Astrocyte (in vitro differentiated cells and primary cell): ENCODE data around the gene SPRED2. TPM values are rescaled to one million over a fixed set of nuclear protein-coding genes. Genes with fewer than 3 reads are reported as not detected.
"Not testable (repeated sequence)": the region's sequence is repeated elsewhere in the genome, so short reads cannot be mapped to it uniquely, and the experiment has no call there.

Source experiments
- DNase-seq: peaks from one replicate; pipeline ENCODE4 v3.0.0-alpha.2; 2010; ENCODE audit warnings: low read depth
- FAIRE-seq: peaks from 2 replicates; lab custom pipeline; 2011; peaks lifted over from hg19 to GRCh38; lab: Jason Lieb, UNC
- H2AFZ ChIP-seq: 2 replicates; pipeline ENCODE4 v1.6.0; 2012; ENCODE audit warnings: low read depth, low read length, inconsistent platforms
- H3K27ac ChIP-seq: 2 replicates; pipeline ENCODE4 v1.5.1; 2011; ENCODE audit warnings: low read depth, low read length, inconsistent platforms
- H3K27me3 ChIP-seq: 2 replicates; pipeline ENCODE4 v1.6.0; 2011; ENCODE audit warnings: low read length, inconsistent platforms; ENCODE audit not compliant: insufficient read depth
- H3K36me3 ChIP-seq: 2 replicates; pipeline ENCODE4 v1.5.1; 2011; ENCODE audit warnings: low read length, inconsistent platforms; ENCODE audit not compliant: insufficient read depth
- H3K4me1 ChIP-seq: 2 replicates; pipeline ENCODE4 v1.5.1; 2011; ENCODE audit warnings: low read length, inconsistent platforms; ENCODE audit not compliant: insufficient read depth
- H3K4me2 ChIP-seq: 2 replicates; pipeline ENCODE4 v1.6.0; 2012; ENCODE audit warnings: low read length, inconsistent platforms
- H3K4me3 ChIP-seq: 2 replicates; pipeline ENCODE4 v1.5.1; 2011; ENCODE audit warnings: low read depth, mild to moderate bottlenecking, low read length, inconsistent platforms; ENCODE audit not compliant: insufficient read depth
- H3K79me2 ChIP-seq: 2 replicates; pipeline ENCODE4 v1.6.0; 2012; ENCODE audit warnings: mild to moderate bottlenecking, low read length, inconsistent platforms; ENCODE audit not compliant: insufficient read depth
- H3K9ac ChIP-seq: 2 replicates; pipeline ENCODE4 v1.6.0; 2012; ENCODE audit warnings: mild to moderate bottlenecking, low read length, inconsistent platforms
- H3K9me3 ChIP-seq: 2 replicates; pipeline ENCODE4 v1.5.1; 2012; ENCODE audit warnings: low read depth, mild to moderate bottlenecking, low read length, inconsistent platforms; ENCODE audit not compliant: insufficient read depth
- H4K20me1 ChIP-seq: 2 replicates; pipeline ENCODE4 v1.6.0; 2012; ENCODE audit warnings: low read length, inconsistent platforms; ENCODE audit not compliant: insufficient read depth
- H3K27ac Mint-ChIP-seq: one replicate; pipeline ENCODE4 v1.8.0; 2021; ENCODE audit warnings: mild to moderate bottlenecking, mixed read lengths; ENCODE audit not compliant: unreplicated experiment
- H3K27me3 Mint-ChIP-seq: one replicate; pipeline ENCODE4 v1.8.0; 2021; ENCODE audit warnings: low read depth, mixed read lengths; ENCODE audit not compliant: unreplicated experiment
- H3K36me3 Mint-ChIP-seq: one replicate; pipeline ENCODE4 v1.8.0; 2021; ENCODE audit warnings: low read depth, mixed read lengths; ENCODE audit not compliant: unreplicated experiment
- H3K4me1 Mint-ChIP-seq: one replicate; pipeline ENCODE4 v1.8.0; 2021; ENCODE audit warnings: low read depth, mixed read lengths; ENCODE audit not compliant: unreplicated experiment
- H3K4me3 Mint-ChIP-seq: one replicate; pipeline ENCODE4 v1.8.0; 2021; ENCODE audit warnings: mild to moderate bottlenecking, moderate library complexity, mixed read lengths; ENCODE audit not compliant: unreplicated experiment
- H3K9me3 Mint-ChIP-seq: one replicate; pipeline ENCODE4 v1.8.0; 2021; ENCODE audit warnings: mild to moderate bottlenecking, mixed read lengths; ENCODE audit not compliant: unreplicated experiment
- CTCF ChIP-seq: IDR thresholded peaks from 2 replicates; pipeline ENCODE4 v1.5.1; 2011; ENCODE audit warnings: low read depth, mild to moderate bottlenecking, inconsistent platforms, low read length, moderate library complexity; ENCODE audit not compliant: insufficient read depth
- EZH2 ChIP-seq: IDR thresholded peaks from 2 replicates; pipeline ENCODE4 v1.6.1; 2012; ENCODE audit warnings: mild to moderate bottlenecking, low read length, inconsistent platforms; ENCODE audit not compliant: insufficient read depth
- total RNA-seq: library from RNA; stranded (reverse); gene quantifications from 2 replicates; pipeline ENCODE4 v1.2.1, GENCODE V29; 2021

The SPRED2 gene
- total RNA-seq, 1 donor from 2014 or later = 47.3 TPM

- Histone ChIP-seq H3K9me3 (no peaks in the 10 kb centered on the region), H4K20me1 (peaks cover 8% of the 10 kb centered on the region), H3K9ac (peak overlapping the region; percentile 79), H3K4me3 (no peak overlapping the region), H3K27me3 (no peaks in the 10 kb centered on the region), H3K79me2 (peaks cover 28% of the 10 kb centered on the region), H3K4me2 (peak overlapping the region; percentile 78), H3K27ac (peak overlapping the region; percentile 98), H2AFZ (no peak overlapping the region), H3K36me3 (peaks cover 6% of the 10 kb centered on the region), H3K4me1 (peaks cover 34% of the 10 kb centered on the region)
- no peak for TF ChIP-seq CTCF
- TF ChIP-seq EZH2 = no peak
- DNase-seq = no peak
- Mint-ChIP-seq H3K36me3 (peaks cover 37% of the 10 kb centered on the region), H3K4me1 (peaks cover 46% of the 10 kb centered on the region), H3K9me3 (no peaks in the 10 kb centered on the region), H3K27ac (peak overlapping the region; percentile 93), H3K27me3 (no peaks in the 10 kb centered on the region), H3K4me3 (no peak overlapping the region)
- no peak for FAIRE-seq
These were observed 113.2 kb downstream of the SPRED2 start for GRCh38 chr2:65319072-65319673.

DNA sequence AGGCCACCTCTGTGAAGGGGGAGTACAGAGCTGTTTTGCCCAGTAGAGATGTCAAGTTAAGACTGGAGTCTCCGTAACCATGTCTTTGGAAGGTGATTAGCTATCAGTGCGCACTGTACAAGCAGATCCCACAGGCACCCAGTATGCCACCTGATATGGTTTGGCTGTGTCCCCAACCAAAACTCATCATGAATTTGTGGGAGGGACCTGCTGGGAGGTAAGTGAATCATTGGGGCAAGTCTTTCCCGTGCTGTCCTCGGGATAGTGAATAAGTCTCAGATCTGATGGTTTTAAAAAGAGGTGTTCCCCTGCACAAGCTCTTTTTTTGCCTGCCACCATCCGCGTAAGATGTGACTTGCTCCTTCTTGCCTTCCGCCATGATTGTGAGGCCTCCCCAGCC is 114.6 kb downstream of the SPRED2 start:
- Histone ChIP-seq H3K79me2 (peaks cover 28% of the 10 kb centered on the region), H3K27me3 (no peaks in the 10 kb centered on the region), H3K36me3 (peaks cover 17% of the 10 kb centered on the region), H3K9me3 (no peaks in the 10 kb centered on the region), H3K27ac (peak overlapping the region; percentile 2), H3K9ac (no peak overlapping the region), H4K20me1 (peaks cover 11% of the 10 kb centered on the region), H2AFZ (no peak overlapping the region), H3K4me1 (peaks cover 34% of the 10 kb centered on the region), H3K4me3 (no peak overlapping the region), H3K4me2 (no peak overlapping the region)
- TF ChIP-seq EZH2 = no peak
- no peak for TF ChIP-seq CTCF
- Mint-ChIP-seq H3K27ac (peak overlapping the region; percentile 66), H3K27me3 (no peaks in the 10 kb centered on the region), H3K36me3 (peaks cover 39% of the 10 kb centered on the region), H3K4me1 (peaks cover 50% of the 10 kb centered on the region), H3K9me3 (no peaks in the 10 kb centered on the region), H3K4me3 (no peak overlapping the region)
- FAIRE-seq (no peak), DNase-seq (no peak)

GRCh38 chr2:65317351-65317750 is 115.0 kb downstream of the SPRED2 start:
- H3K4me2 ChIP-seq, H3K9me3 ChIP-seq, H3K4me3 ChIP-seq, H2AFZ ChIP-seq, H3K27me3 Mint-ChIP-seq, DNase-seq, FAIRE-seq, H3K27me3 ChIP-seq, H3K4me3 Mint-ChIP-seq, H3K9me3 Mint-ChIP-seq, H3K9ac ChIP-seq: not testable (repeated sequence)
- Histone ChIP-seq H3K4me1 (peaks cover 34% of the 10 kb centered on the region), H3K36me3 (peaks cover 21% of the 10 kb centered on the region), H3K27ac (peak overlapping the region; percentile 2), H3K79me2 (peaks cover 28% of the 10 kb centered on the region), H4K20me1 (peaks cover 11% of the 10 kb centered on the region)
- peaks cover 54% of the 10 kb centered on the region for H3K4me1 Mint-ChIP-seq
- peaks cover 43% of the 10 kb centered on the region for H3K36me3 Mint-ChIP-seq
- peak overlapping the region; percentile 66 for H3K27ac Mint-ChIP-seq
